Neutrophil (primary cell): Measurements from ENCODE around the gene IL20RB.
"Not testable (repeated sequence)": the region's sequence is repeated elsewhere in the genome, so short reads cannot be mapped to it uniquely, and the experiment has no call there.

Source experiments
- H3K27ac ChIP-seq: fragments of 200-600 bp; sonication (generic); 2 replicates; pipeline ENCODE4 v1.5.1; 2016; ENCODE audit warnings: mild to moderate bottlenecking, moderate library complexity
- H3K27me3 ChIP-seq: fragments of 200-600 bp; sonication (generic); 2 replicates; pipeline ENCODE4 v1.6.0; 2016; ENCODE audit warnings: mild to moderate bottlenecking
- H3K36me3 ChIP-seq: fragments of 200-600 bp; sonication (generic); 2 replicates; pipeline ENCODE4 v1.5.1; 2017
- H3K4me1 ChIP-seq, 2 experiments: fragments of 200-600 bp in 1 of 2; sonication (generic) in 1 of 2; 1 replicate in 1 of 2; 2 replicates in 1 of 2; pipeline versions ENCODE4 v1.5.1 to v1.6.1; 2013 to 2016; ENCODE audit warnings: low read depth in 1 of 2, low read length in 1 of 2, mild to moderate bottlenecking in 1 of 2, moderate library complexity in 1 of 2; ENCODE audit not compliant: control insufficient read depth in 1 of 2, insufficient read depth in 1 of 2
- H3K4me3 ChIP-seq, 2 experiments: fragments of 200-600 bp in 1 of 2; sonication (generic) in 1 of 2; 1 replicate in 1 of 2; 2 replicates in 1 of 2; pipeline ENCODE4 v1.5.1; 2013 to 2016; ENCODE audit warnings: low read depth in 1 of 2, low read length in 1 of 2, mild to moderate bottlenecking in 1 of 2, moderate library complexity in 1 of 2
- H3K9me3 ChIP-seq: fragments of 200-600 bp; sonication (generic); 2 replicates; pipeline ENCODE4 v1.5.1; 2016
- TF ChIP-seq, protein P1 (sequence below): fragments of 200-600 bp; sonication (generic); IDR thresholded peaks from 2 replicates; pipeline ENCODE4 v1.5.1; 2016; ENCODE audit warnings: antibody characterized with exemption

IL20RB gene

DNA sequence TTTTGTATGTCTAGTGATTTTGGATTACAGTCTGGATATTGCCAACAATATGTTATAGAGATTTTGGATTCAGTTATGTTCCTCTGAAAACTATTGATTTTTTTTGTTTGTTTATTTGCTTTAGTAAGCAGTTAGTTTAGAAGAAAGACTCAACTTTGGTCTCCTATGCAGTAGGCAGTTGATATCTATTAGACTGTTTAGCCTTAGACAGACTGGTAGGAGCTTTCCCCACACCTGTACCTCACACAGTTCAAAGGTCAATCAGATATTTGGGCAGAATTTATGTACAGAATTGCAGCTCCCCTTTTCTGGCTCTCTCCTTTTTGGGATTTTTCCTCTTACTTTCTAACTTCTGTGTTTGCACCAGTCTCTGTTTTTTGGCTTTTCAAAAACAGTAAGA, 42.3 kb downstream of the IL20RB start:
- no peak overlapping the region for H3K27ac ChIP-seq
- H3K9me3 ChIP-seq: no peaks in the 10 kb centered on the region
- TF ChIP-seq, protein P1, sequence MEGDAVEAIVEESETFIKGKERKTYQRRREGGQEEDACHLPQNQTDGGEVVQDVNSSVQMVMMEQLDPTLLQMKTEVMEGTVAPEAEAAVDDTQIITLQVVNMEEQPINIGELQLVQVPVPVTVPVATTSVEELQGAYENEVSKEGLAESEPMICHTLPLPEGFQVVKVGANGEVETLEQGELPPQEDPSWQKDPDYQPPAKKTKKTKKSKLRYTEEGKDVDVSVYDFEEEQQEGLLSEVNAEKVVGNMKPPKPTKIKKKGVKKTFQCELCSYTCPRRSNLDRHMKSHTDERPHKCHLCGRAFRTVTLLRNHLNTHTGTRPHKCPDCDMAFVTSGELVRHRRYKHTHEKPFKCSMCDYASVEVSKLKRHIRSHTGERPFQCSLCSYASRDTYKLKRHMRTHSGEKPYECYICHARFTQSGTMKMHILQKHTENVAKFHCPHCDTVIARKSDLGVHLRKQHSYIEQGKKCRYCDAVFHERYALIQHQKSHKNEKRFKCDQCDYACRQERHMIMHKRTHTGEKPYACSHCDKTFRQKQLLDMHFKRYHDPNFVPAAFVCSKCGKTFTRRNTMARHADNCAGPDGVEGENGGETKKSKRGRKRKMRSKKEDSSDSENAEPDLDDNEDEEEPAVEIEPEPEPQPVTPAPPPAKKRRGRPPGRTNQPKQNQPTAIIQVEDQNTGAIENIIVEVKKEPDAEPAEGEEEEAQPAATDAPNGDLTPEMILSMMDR: no peak
- H3K4me3 ChIP-seq: no peak overlapping the region
- H3K36me3 ChIP-seq: no peaks in the 10 kb centered on the region
- H3K4me1 ChIP-seq: no peaks in the 10 kb centered on the region
- no peaks in the 10 kb centered on the region for H3K27me3 ChIP-seq

DNA sequence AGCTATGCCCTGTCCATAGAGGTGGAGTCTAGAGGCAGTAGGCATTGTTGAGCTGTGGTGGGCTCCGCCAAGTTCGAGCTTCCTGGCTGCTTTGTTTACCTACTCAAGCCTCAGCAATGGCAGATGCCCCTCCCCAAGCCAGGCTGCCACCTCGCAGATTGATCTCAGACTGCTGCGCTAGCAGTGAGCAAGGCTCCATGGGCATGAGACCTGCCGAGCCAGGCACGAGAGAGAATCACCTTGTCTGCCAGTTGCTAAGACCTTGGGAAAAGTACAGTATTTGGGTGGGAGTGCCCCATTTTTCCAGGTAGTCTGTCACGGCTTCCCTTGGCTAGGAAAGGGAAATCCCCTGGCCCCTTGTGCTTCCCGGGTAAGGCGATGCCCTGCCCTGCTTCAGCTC, 49.6 kb downstream of the IL20RB start:
- H3K27ac ChIP-seq, H3K27me3 ChIP-seq, H3K9me3 ChIP-seq, H3K4me1 ChIP-seq, H3K4me3 ChIP-seq, H3K36me3 ChIP-seq: not testable (repeated sequence)

DNA sequence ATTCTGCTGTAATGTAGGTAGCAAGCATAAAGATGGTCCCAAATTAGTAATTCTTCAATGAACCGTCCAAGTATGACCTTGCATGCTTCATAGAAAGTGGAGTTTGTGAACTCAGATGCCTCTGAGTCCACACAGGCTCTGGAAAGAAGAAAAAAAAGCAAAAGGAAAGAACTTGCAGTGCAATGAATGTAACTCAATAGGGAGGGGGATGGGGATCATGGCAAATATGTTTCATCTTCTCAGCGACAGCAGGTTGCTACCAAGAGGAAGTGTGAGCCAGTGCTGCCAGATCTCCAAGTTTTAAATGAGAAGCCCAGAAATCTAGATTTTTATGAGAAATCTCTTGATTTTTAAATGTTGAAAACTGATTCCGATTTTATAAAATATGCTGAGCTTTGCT, 50.3 kb downstream of the IL20RB start:
- Histone ChIP-seq H3K27ac (no peak overlapping the region), H3K4me1 (no peaks in the 10 kb centered on the region), H3K4me3 (no peak overlapping the region), H3K9me3 (no peaks in the 10 kb centered on the region), H3K36me3 (no peaks in the 10 kb centered on the region), H3K27me3 (no peaks in the 10 kb centered on the region)
- TF ChIP-seq, protein P1: no peak

DNA sequence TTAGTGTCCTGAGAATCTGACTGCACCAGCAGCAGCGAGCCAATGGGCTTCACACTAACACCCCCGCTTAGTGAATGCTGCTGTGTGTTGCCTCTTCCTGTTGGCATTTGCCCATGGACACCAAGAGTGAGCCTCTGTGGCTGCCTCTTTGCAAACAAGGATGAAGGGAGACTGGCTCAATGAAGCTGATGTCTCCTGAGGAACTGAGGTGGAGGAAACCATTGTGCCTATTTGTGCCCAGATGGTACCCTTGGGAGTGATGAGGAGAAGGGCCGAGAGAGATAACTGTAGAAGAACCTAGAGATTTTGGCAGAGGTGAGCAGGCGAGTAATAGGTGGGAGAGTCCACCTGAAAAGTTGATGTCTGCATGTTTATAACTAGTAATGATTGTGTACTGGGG, 51.2 kb downstream of the IL20RB start:
- H3K4me1 ChIP-seq: peaks cover 3 to 4% of the 10 kb centered on the region in 2 experiments
- TF ChIP-seq, protein P1: no peak
- H3K4me3 ChIP-seq: no peak overlapping the region
- no peaks in the 10 kb centered on the region for H3K27me3 ChIP-seq
- H3K36me3 ChIP-seq: no peaks in the 10 kb centered on the region
- H3K9me3 ChIP-seq: no peaks in the 10 kb centered on the region
- H3K27ac ChIP-seq: no peak overlapping the region

DNA sequence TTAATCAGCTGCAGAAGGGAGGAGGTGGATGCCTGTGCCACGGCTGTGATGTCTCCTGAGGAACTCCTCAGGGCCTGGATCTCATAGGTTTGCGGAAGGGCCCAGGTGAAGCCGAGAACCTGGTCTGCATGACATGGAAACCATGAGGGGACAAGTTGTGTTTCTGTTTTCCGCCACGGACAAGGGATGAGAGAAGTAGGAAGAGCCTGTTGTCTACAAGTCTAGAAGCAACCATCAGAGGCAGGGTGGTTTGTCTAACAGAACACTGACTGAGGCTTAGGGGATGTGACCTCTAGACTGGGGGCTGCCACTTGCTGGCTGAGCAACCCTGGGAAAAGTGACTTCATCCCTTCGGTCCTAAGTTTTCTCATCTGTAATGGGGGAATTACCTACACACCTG, 52.4 kb downstream of the IL20RB start:
- TF ChIP-seq, protein P1: no peak
- no peak overlapping the region for H3K27ac ChIP-seq
- H3K4me1 ChIP-seq: peaks cover 7% of the 10 kb centered on the region in 2 experiments
- H3K4me3 ChIP-seq: no peak overlapping the region
- H3K9me3 ChIP-seq: no peaks in the 10 kb centered on the region
- H3K27me3 ChIP-seq: no peaks in the 10 kb centered on the region
- no peaks in the 10 kb centered on the region for H3K36me3 ChIP-seq

DNA sequence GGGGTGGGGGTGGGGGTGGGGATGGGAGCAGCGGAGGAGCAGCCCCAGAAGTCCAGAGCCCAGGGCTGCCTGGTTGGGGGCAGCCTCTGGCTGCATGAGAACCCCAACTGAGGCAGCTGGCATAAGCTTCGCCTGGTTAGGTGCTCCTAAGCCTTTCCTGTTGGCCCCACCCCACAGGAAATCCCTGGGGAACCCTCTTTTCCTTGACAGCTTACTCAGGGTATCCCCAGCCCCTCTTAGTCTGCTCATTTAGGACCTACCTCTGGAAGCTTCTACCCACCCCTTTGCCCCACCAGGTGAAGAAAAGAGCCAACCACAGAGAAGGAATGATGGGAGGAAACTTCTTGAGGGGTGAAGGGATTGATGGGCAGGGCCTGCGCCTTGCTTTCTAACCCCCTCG, 53.4 kb downstream of the IL20RB start:
- H3K27ac ChIP-seq: no peak overlapping the region
- H3K9me3 ChIP-seq: no peaks in the 10 kb centered on the region
- no peaks in the 10 kb centered on the region for H3K27me3 ChIP-seq
- H3K4me1 ChIP-seq: peaks cover 7% of the 10 kb centered on the region in 2 experiments
- no peak overlapping the region for H3K4me3 ChIP-seq
- H3K36me3 ChIP-seq: no peaks in the 10 kb centered on the region
- TF ChIP-seq, protein P1: no peak
